Neural progenitor cell (in vitro differentiated cells): ENCODE data around the gene PREX1. TPM values are rescaled to one million over a fixed set of nuclear protein-coding genes. Genes with fewer than 3 reads are reported as not detected.

Experiments
- DNase-seq: peaks from one replicate; pipeline ENCODE4 v3.0.0-alpha.2; 2016; ENCODE audit warnings: low spot score
- H2AFZ ChIP-seq: fragments of 200-600 bp; sonication (generic); replicated peaks from 2 replicates; pipeline ENCODE4 v1.6.1; 2016; ENCODE audit warnings: antibody characterized with exemption
- H3F3A ChIP-seq: fragments of 200-600 bp; sonication (generic); 2 replicates; pipeline ENCODE4 v1.6.1; 2016; ENCODE audit warnings: antibody characterized with exemption, low read depth
- H3K27ac ChIP-seq: fragments of 200-600 bp; sonication (generic); 2 replicates; pipeline ENCODE4 v1.5.1; 2016; ENCODE audit warnings: mild to moderate bottlenecking
- H3K27me3 ChIP-seq: fragments of 200-600 bp; sonication (generic); 2 replicates; pipeline ENCODE4 v1.6.1; 2016; ENCODE audit warnings: mild to moderate bottlenecking, moderate library complexity
- H3K36me3 ChIP-seq: fragments of 200-600 bp; sonication (generic); 2 replicates; pipeline ENCODE4 v1.5.1; 2016
- H3K4me1 ChIP-seq: fragments of 200-600 bp; sonication (generic); 2 replicates; pipeline ENCODE4 v1.6.1; 2016; ENCODE audit warnings: mixed run types
- H3K4me2 ChIP-seq: fragments of 200-600 bp; sonication (generic); 2 replicates; pipeline ENCODE4 v1.6.1; 2016
- H3K4me3 ChIP-seq: fragments of 200-600 bp; sonication (generic); 2 replicates; pipeline ENCODE4 v1.5.1; 2016
- H3K79me2 ChIP-seq: fragments of 200-600 bp; sonication (generic); 2 replicates; pipeline ENCODE4 v1.6.1; 2016; ENCODE audit warnings: low read depth
- H3K9ac ChIP-seq: fragments of 200-600 bp; sonication (generic); 2 replicates; pipeline ENCODE4 v1.6.1; 2016
- H3K9me3 ChIP-seq: fragments of 200-600 bp; sonication (generic); 2 replicates; pipeline ENCODE4 v1.5.1; 2016; ENCODE audit warnings: low read depth
- H4K20me1 ChIP-seq: fragments of 200-600 bp; sonication (generic); 2 replicates; pipeline ENCODE4 v1.6.1; 2016; ENCODE audit warnings: low read depth
- H3K27ac Mint-ChIP-seq: 3 replicates; pipeline ENCODE4 v1.8.0; 2021; ENCODE audit warnings: mixed read lengths
- H3K27me3 Mint-ChIP-seq: 2 replicates; pipeline ENCODE4 v1.8.0; 2022; ENCODE audit warnings: low read depth, mild to moderate bottlenecking, inconsistent platforms, moderate library complexity, mixed read lengths; ENCODE audit not compliant: insufficient read depth
- H3K36me3 Mint-ChIP-seq: 3 replicates; pipeline ENCODE4 v1.8.0; 2021; ENCODE audit warnings: mixed read lengths
- H3K4me1 Mint-ChIP-seq: 3 replicates; pipeline ENCODE4 v1.8.0; 2021; ENCODE audit warnings: mixed read lengths
- H3K4me3 Mint-ChIP-seq: 3 replicates; pipeline ENCODE4 v1.8.0; 2021; ENCODE audit warnings: mild to moderate bottlenecking, moderate library complexity, mixed read lengths
- H3K9me3 Mint-ChIP-seq: 3 replicates; pipeline ENCODE4 v1.8.0; 2020; ENCODE audit warnings: mixed read lengths
- CTCF ChIP-seq: fragments of 200-600 bp; sonication (generic); IDR thresholded peaks from 2 replicates; pipeline ENCODE4 v1.5.1; 2017; ENCODE audit warnings: antibody characterized with exemption, mild to moderate bottlenecking
- EZH2 ChIP-seq: fragments of 200-600 bp; sonication (generic); IDR thresholded peaks from 2 replicates; pipeline ENCODE4 v1.6.1; 2017; ENCODE audit warnings: antibody characterized with exemption, mild to moderate bottlenecking, moderate library complexity
- EZH2phosphoT487 ChIP-seq: fragments of 200-600 bp; sonication (generic); IDR thresholded peaks from 2 replicates; pipeline ENCODE4 v1.6.1; 2017; ENCODE audit warnings: antibody characterized with exemption
- total RNA-seq: library from RNA; depleted of rRNA; stranded (reverse); fragments of >200 nt; gene quantifications from 2 replicates; pipeline ENCODE4 v1.2.3, GENCODE V29; 2015; ENCODE audit warnings: low replicate concordance

The PREX1 gene
- total RNA-seq, 1 donor from 2014 or later: 4.5 TPM

GRCh38 chr20:48738094-48738398 is 89.8 kb downstream of the PREX1 start:
- peaks cover 3% of the 10 kb centered on the region for H3K27me3 ChIP-seq
- DNase-seq: no peak
- Mint-ChIP-seq H3K4me1 (peaks cover 22% of the 10 kb centered on the region), H3K27me3 (peaks cover 3% of the 10 kb centered on the region), H3K9me3 (no peaks in the 10 kb centered on the region), H3K4me3 (no peak overlapping the region), H3K36me3 (peaks cover 29% of the 10 kb centered on the region), H3K27ac (peak overlapping the region; percentile 36)
- no peak for TF ChIP-seq CTCF
- TF ChIP-seq EZH2phosphoT487: no peak
- TF ChIP-seq EZH2: no peak
- H3K4me2 ChIP-seq: no peak overlapping the region
- peaks cover 9% of the 10 kb centered on the region for H3F3A ChIP-seq
- no peaks in the 10 kb centered on the region for H3K9me3 ChIP-seq
- no peaks in the 10 kb centered on the region for H3K79me2 ChIP-seq
- H3K9ac ChIP-seq: no peak overlapping the region
- H2AFZ ChIP-seq: no peak overlapping the region
- no peak overlapping the region for H3K4me3 ChIP-seq
- H3K27ac ChIP-seq: no peak overlapping the region
- peaks cover 9% of the 10 kb centered on the region for H4K20me1 ChIP-seq
- H3K4me1 ChIP-seq: no peaks in the 10 kb centered on the region
- no peaks in the 10 kb centered on the region for H3K36me3 ChIP-seq

DNA sequence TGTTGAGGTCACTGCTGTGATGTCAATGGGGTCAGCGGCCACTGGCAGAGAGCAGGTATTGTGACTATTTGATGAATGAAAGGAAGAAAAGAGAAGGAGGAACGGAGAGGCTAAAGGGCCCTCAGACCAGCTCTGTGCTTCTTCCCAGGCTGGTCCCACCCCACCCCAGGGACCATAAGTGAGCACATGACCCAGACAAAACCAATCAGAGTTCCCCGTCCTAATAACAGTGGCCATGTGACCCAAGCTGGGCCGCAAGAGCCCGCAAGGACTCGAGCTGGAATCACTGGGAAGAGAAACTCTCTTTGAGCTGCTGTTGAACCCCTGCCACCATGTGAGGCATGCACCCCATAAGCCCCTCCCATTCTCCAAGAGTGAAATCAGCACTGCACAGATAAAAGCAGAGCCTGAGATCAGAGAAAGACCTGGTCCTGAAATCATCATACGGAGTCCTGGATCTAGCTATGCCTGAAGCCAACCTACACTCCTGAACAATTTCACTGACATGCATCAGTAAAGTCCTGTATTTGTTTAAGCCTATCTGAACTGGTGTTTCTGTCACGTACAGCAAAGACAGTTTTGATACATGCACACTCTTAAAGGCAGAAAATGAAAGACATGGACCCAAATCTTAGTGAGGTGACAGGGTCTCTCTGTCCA is 90.2 kb downstream of the PREX1 start:
- Mint-ChIP-seq H3K27me3 (peaks cover 3% of the 10 kb centered on the region), H3K36me3 (peaks cover 32% of the 10 kb centered on the region), H3K4me3 (no peak overlapping the region), H3K4me1 (peaks cover 22% of the 10 kb centered on the region), H3K9me3 (no peaks in the 10 kb centered on the region), H3K27ac (peak overlapping the region; percentile 36)
- no peaks in the 10 kb centered on the region for H3K79me2 ChIP-seq
- H3K4me1 ChIP-seq: no peaks in the 10 kb centered on the region
- no peaks in the 10 kb centered on the region for H3K9me3 ChIP-seq
- H3F3A ChIP-seq: peaks cover 9% of the 10 kb centered on the region
- peaks cover 3% of the 10 kb centered on the region for H3K27me3 ChIP-seq
- TF ChIP-seq EZH2: no peak
- TF ChIP-seq CTCF: no peak
- no peak for TF ChIP-seq EZH2phosphoT487
- H3K4me3 ChIP-seq: no peak overlapping the region
- peaks cover 8% of the 10 kb centered on the region for H4K20me1 ChIP-seq
- no peak overlapping the region for H3K4me2 ChIP-seq
- no peak overlapping the region for H3K27ac ChIP-seq
- no peaks in the 10 kb centered on the region for H3K36me3 ChIP-seq
- H3K9ac ChIP-seq: no peak overlapping the region
- DNase-seq: peak; percentile 27
- no peak overlapping the region for H2AFZ ChIP-seq

DNA sequence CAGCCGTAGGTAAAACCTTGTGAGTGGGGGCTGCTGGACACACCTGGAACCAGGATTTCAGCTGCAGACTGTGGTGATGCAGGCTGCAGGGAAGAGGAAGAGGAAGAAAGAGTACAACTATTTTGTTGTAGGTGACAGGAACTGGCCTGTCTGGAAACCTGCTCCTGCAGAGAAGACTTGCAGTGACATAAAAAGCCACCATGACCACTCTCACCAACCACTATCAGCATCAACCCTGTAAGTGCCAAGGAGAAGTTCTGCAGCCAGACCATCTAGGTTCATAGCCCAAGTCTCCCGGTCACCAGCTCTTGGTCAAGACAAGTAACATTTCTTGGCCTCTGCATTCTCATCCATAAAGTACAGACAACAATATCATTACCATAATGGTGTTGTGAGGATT is 91.2 kb downstream of the PREX1 start:
- H3K27ac ChIP-seq: no peak overlapping the region
- H2AFZ ChIP-seq: no peak overlapping the region
- peaks cover 3% of the 10 kb centered on the region for H3K27me3 ChIP-seq
- Mint-ChIP-seq H3K4me3 (no peak overlapping the region), H3K4me1 (peaks cover 22% of the 10 kb centered on the region), H3K27ac (no peak overlapping the region), H3K27me3 (peaks cover 3% of the 10 kb centered on the region), H3K36me3 (peaks cover 38% of the 10 kb centered on the region), H3K9me3 (no peaks in the 10 kb centered on the region)
- H3K4me3 ChIP-seq: no peak overlapping the region
- H3K79me2 ChIP-seq: no peaks in the 10 kb centered on the region
- no peak for TF ChIP-seq EZH2phosphoT487
- TF ChIP-seq EZH2: no peak
- TF ChIP-seq CTCF: no peak
- no peaks in the 10 kb centered on the region for H3K9me3 ChIP-seq
- peaks cover 9% of the 10 kb centered on the region for H3F3A ChIP-seq
- H3K4me1 ChIP-seq: no peaks in the 10 kb centered on the region
- H3K4me2 ChIP-seq: no peak overlapping the region
- DNase-seq: no peak
- peaks cover under 1% of the 10 kb centered on the region for H4K20me1 ChIP-seq
- H3K36me3 ChIP-seq: no peaks in the 10 kb centered on the region
- H3K9ac ChIP-seq: no peak overlapping the region
